Femur (tissue), 1 donor: ENCODE measurements around the gene CATSPER1.
"Not testable (repeated sequence)": the region's sequence is repeated elsewhere in the genome, so short reads cannot be mapped to it uniquely, and the experiment has no call there.

Experiments
- DNase-seq: peaks from one replicate; pipeline ENCODE4 v3.0.0-alpha.2; 2017

CATSPER1 gene

GRCh38 chr11:66016793-66017177 lies 9.5 kb downstream of the CATSPER1 start:
- no peak for DNase-seq

GRCh38 chr11:66015936-66016792 lies 10.1 kb downstream of the CATSPER1 start:
- no peak for DNase-seq

GRCh38 chr11:66015454-66015881 lies 10.8 kb downstream of the CATSPER1 start:
- DNase-seq: no peak

- no peak for DNase-seq
Observed at GRCh38 chr11:66014804-66015453, 11.3 kb downstream of the CATSPER1 start.

- DNase-seq: no peak
Observed at GRCh38 chr11:66013762-66014100, 12.5 kb downstream of the CATSPER1 start.

GRCh38 chr11:66012946-66013761 lies 13.1 kb downstream of the CATSPER1 start:
- DNase-seq: no peak

GRCh38 chr11:66012371-66012945 lies 13.8 kb downstream of the CATSPER1 start:
- DNase-seq: no peak

GRCh38 chr11:66011785-66012303 lies 14.4 kb downstream of the CATSPER1 start, which contains the start of gene CST6:
Gene CST6, plus strand, starts transcription at chr11:66012008. Its CDS starts 37 bp downstream, at chr11:66012045.
- no peak for DNase-seq

- no peak for DNase-seq
Observed at GRCh38 chr11:66011239-66011784, 15.0 kb downstream of the CATSPER1 start.

- not testable (repeated sequence) for DNase-seq
Observed at GRCh38 chr11:66010036-66010435, 16.2 kb downstream of the CATSPER1 start.

- no peak for DNase-seq
Observed at GRCh38 chr11:66008468-66009101, 17.7 kb downstream of the CATSPER1 start.

- DNase-seq: no peak
Observed at GRCh38 chr11:66008095-66008467, 18.2 kb downstream of the CATSPER1 start.

- DNase-seq: no peak
Observed at GRCh38 chr11:66007201-66007634, 19.1 kb downstream of the CATSPER1 start.

- no peak for DNase-seq
Observed at GRCh38 chr11:66006891-66007176, 19.4 kb downstream of the CATSPER1 start.

- no peak for DNase-seq
Observed at GRCh38 chr11:66006134-66006890, 20.0 kb downstream of the CATSPER1 start.

- no peak for DNase-seq
Observed at GRCh38 chr11:66004186-66004585, 22.1 kb downstream of the CATSPER1 start.

GRCh38 chr11:66003291-66003690 lies 23.0 kb downstream of the CATSPER1 start:
- DNase-seq: no peak

- DNase-seq: peak; percentile 62
Observed at GRCh38 chr11:66002648-66003225, 23.5 kb downstream of the CATSPER1 start.

GRCh38 chr11:66001942-66002647 lies 24.2 kb downstream of the CATSPER1 start, which contains the start of the genes BANF1 and EIF1AD:
Gene BANF1, plus strand, starts transcription at chr11:66002503. Its CDS starts 748 bp downstream, at chr11:66003251.
Gene EIF1AD, minus strand, starts transcription at chr11:66002157. Its CDS starts 1,768 bp downstream, at chr11:66000389.
- DNase-seq: peak; percentile 97

- no peak for DNase-seq
Observed at GRCh38 chr11:65997286-65997685, 29.0 kb downstream of the CATSPER1 start.
